Naive B cell (primary cell): ENCODE measurements around the gene ACOT13. TPM values are rescaled to one million over a fixed set of nuclear protein-coding genes. Genes with fewer than 3 reads are reported as not detected.
"Not testable (repeated sequence)": the region's sequence is repeated elsewhere in the genome, so short reads cannot be mapped to it uniquely, and the experiment has no call there.

Source experiments
- ATAC-seq, 2 donors: fragments of 150-1000 bp; cut with Tn5 transposase; 2 replicates each; pipeline ENCODE4 v1.10.0; 2021; ENCODE audit warnings: low read depth in 2 of 2, mild to moderate bottlenecking in 2 of 2, moderate library complexity in 2 of 2
- DNase-seq: peaks from one replicate; pipeline ENCODE4 v3.0.0; 2022
- H3K27ac Mint-ChIP-seq, 6 donors: one replicate each; pipeline ENCODE4 v1.8.0; 2020 to 2022; ENCODE audit warnings: mild to moderate bottlenecking in 6 of 6, mixed read lengths in 6 of 6, moderate library complexity in 5 of 6, inconsistent platforms in 2 of 6
- H3K27me3 Mint-ChIP-seq, 3 donors: one replicate each; pipeline ENCODE4 v1.8.0; 2021 to 2022; ENCODE audit warnings: mixed read lengths in 3 of 3, mild to moderate bottlenecking in 1 of 3
- H3K36me3 Mint-ChIP-seq, 2 donors: one replicate each; pipeline ENCODE4 v1.8.0; 2020 to 2022; ENCODE audit warnings: mixed read lengths in 2 of 2, inconsistent platforms in 1 of 2, mild to moderate bottlenecking in 1 of 2
- H3K4me1 Mint-ChIP-seq, 3 donors: one replicate each; pipeline ENCODE4 v1.8.0; 2020 to 2022; ENCODE audit warnings: mixed read lengths in 3 of 3, inconsistent platforms in 1 of 3, mild to moderate bottlenecking in 1 of 3, moderate library complexity in 1 of 3
- H3K4me3 Mint-ChIP-seq, 8 donors: one replicate each; pipeline ENCODE4 v1.8.0; 2020 to 2022; ENCODE audit warnings: mild to moderate bottlenecking in 8 of 8, mixed read lengths in 8 of 8, moderate library complexity in 8 of 8, inconsistent platforms in 2 of 8
- H3K9me3 Mint-ChIP-seq, 7 donors: one replicate each; pipeline ENCODE4 v1.8.0; 2020 to 2022; ENCODE audit warnings: mixed read lengths in 7 of 7, mild to moderate bottlenecking in 5 of 7, inconsistent platforms in 2 of 7, moderate library complexity in 1 of 7
- polyA plus RNA-seq, 6 donors: library from polyadenylated mRNA; unstranded; fragments of 300-500 nt; fragmentation: Illumina TruSeq; gene quantifications; one replicate each; pipeline ENCODE4 v1.2.3, GENCODE V29; 2021; ENCODE audit warnings: low read depth in 6 of 6

ACOT13 gene
- polyA plus RNA-seq, 6 donors from 2014 or later = 4.0 to 10.8 (median 9.1) TPM

- H3K27me3 Mint-ChIP-seq = no peaks in the 10 kb centered on the region
- H3K4me3 Mint-ChIP-seq = no peak overlapping the region
- ATAC-seq = no peak
- H3K4me1 Mint-ChIP-seq = peaks cover 7 to 12% (median 9%) of the 10 kb centered on the region in 3 donors
- peaks cover 0 to 2% (median 0%) of the 10 kb centered on the region in 7 donors for H3K9me3 Mint-ChIP-seq
- no peaks in the 10 kb centered on the region for H3K36me3 Mint-ChIP-seq
- H3K27ac Mint-ChIP-seq = no peak overlapping the region
- DNase-seq = no peak
Measured at GRCh38 chr6:24752917-24753492, 86.1 kb downstream of the ACOT13 start.

DNA sequence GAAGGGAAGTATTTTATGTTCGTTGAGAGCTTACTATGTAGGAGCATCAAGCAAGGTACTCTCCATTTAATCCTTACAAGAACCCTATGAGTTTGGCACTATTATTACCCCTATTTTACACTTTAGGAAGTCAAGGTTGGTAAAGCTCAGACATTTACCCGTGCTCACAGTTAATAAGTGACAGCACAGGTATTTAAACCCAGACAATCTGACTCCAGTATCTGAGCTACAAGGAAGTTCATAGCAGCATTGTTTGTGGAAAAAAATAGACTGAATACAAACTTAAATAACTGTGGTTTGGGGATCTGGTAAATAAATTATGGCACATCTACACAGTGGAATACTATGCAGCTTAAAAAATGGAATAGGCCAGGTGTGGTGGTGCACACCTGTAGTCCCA lies 86.7 kb downstream of the ACOT13 start:
- no peak for DNase-seq
- H3K27me3 Mint-ChIP-seq = no peaks in the 10 kb centered on the region
- H3K4me1 Mint-ChIP-seq = peaks cover 7 to 12% (median 9%) of the 10 kb centered on the region in 3 donors
- H3K27ac Mint-ChIP-seq = no peak overlapping the region
- H3K4me3 Mint-ChIP-seq = no peak overlapping the region
- peaks cover 0 to 2% (median 0%) of the 10 kb centered on the region in 7 donors for H3K9me3 Mint-ChIP-seq
- ATAC-seq = no peak
- no peaks in the 10 kb centered on the region for H3K36me3 Mint-ChIP-seq

GRCh38 chr6:24754378-24754777 lies 87.5 kb downstream of the ACOT13 start:
- H3K9me3 Mint-ChIP-seq, H3K27me3 Mint-ChIP-seq, H3K27ac Mint-ChIP-seq, H3K4me3 Mint-ChIP-seq, DNase-seq, ATAC-seq, H3K4me1 Mint-ChIP-seq, H3K36me3 Mint-ChIP-seq: not testable (repeated sequence)

Other genes with a start within 250 kb of the ACOT13 start
- 1 to 10 TPM in 4 of 6 donors, under 1 TPM in 1, not detected in 1; 0.49 to 3.0 (median 2.2) TPM for gene GPLD1, start 177.5 kb upstream of the ACOT13 start, polyA plus RNA-seq
- gene ALDH5A1, start 172.1 kb upstream of the ACOT13 start, polyA plus RNA-seq = 10 to 100 TPM; 12.1 to 21.8 (median 17.8) TPM
- under 1 TPM in 3 of 6 donors, not detected in 3; 0.21 to 0.38 (median 0.24) TPM for gene KIAA0319, start 20.9 kb upstream of the ACOT13 start, polyA plus RNA-seq
- gene TDP2, start 178 bp upstream of the ACOT13 start, polyA plus RNA-seq = 10 to 100 TPM; 14.9 to 48.7 (median 32.0) TPM
- gene C6orf62, start 52.1 kb downstream of the ACOT13 start, polyA plus RNA-seq = 100 to 1,000 TPM; 100 to 145 (median 120) TPM
- 1 to 10 TPM; 2.9 to 8.3 (median 4.2) TPM for gene GMNN, start 107.9 kb downstream of the ACOT13 start, polyA plus RNA-seq
- gene ARMH2, start 131.8 kb downstream of the ACOT13 start, polyA plus RNA-seq = under 1 TPM in 2 of 6 donors, not detected in 4; 0.44 to 0.50 TPM